Hepatocyte (in vitro differentiated cells): ENCODE results near the gene LY6G5C. TPM values are rescaled to one million over a fixed set of nuclear protein-coding genes. Genes with fewer than 3 reads are reported as not detected.

Source experiments
- DNase-seq: peaks from one replicate; pipeline ENCODE4 v3.0.0-alpha.2; 2016; ENCODE audit warnings: low spot score
- H2AFZ ChIP-seq: fragments of 200-600 bp; sonication (generic); 2 replicates; pipeline ENCODE4 v1.6.0; 2016; ENCODE audit warnings: antibody characterized with exemption, mild to moderate bottlenecking
- H3K27ac ChIP-seq: fragments of 200-600 bp; sonication (generic); 2 replicates; pipeline ENCODE4 v1.5.1; 2016; ENCODE audit warnings: mild to moderate bottlenecking
- H3K27me3 ChIP-seq: fragments of 200-600 bp; sonication (generic); 2 replicates; pipeline ENCODE4 v1.6.1; 2016
- H3K36me3 ChIP-seq: fragments of 200-600 bp; sonication (generic); replicated peaks from 2 replicates; pipeline ENCODE4 v1.5.1; 2016; ENCODE audit warnings: low read depth; ENCODE audit not compliant: insufficient read depth
- H3K4me1 ChIP-seq: fragments of 200-600 bp; sonication (generic); 2 replicates; pipeline ENCODE4 v1.5.1; 2016; ENCODE audit warnings: mild to moderate bottlenecking, moderate library complexity; ENCODE audit not compliant: insufficient read depth
- H3K4me2 ChIP-seq: fragments of 200-600 bp; sonication (generic); 2 replicates; pipeline ENCODE4 v1.6.0; 2016
- H3K4me3 ChIP-seq: fragments of 200-600 bp; sonication (generic); 2 replicates; pipeline ENCODE4 v1.5.1; 2016; ENCODE audit warnings: mild to moderate bottlenecking
- H3K79me2 ChIP-seq: fragments of 200-600 bp; sonication (generic); 2 replicates; pipeline ENCODE4 v1.6.0; 2017; ENCODE audit warnings: mild to moderate bottlenecking
- H3K9me2 ChIP-seq: fragments of 200-600 bp; sonication (generic); replicated peaks from 2 replicates; pipeline ENCODE4 v1.6.0; 2017; ENCODE audit warnings: mild to moderate bottlenecking; ENCODE audit not compliant: insufficient read depth
- H3K9me3 ChIP-seq: fragments of 200-600 bp; sonication (generic); 2 replicates; pipeline ENCODE4 v1.5.1; 2016; ENCODE audit warnings: low read depth, mild to moderate bottlenecking
- H4K20me1 ChIP-seq: fragments of 200-600 bp; sonication (generic); 2 replicates; pipeline ENCODE4 v1.6.0; 2016; ENCODE audit warnings: mild to moderate bottlenecking; ENCODE audit not compliant: insufficient read depth, poor library complexity, severe bottlenecking
- EZH2 ChIP-seq: fragments of 200-600 bp; sonication (generic); IDR thresholded peaks from 2 replicates; pipeline ENCODE4 v1.6.1; 2016; ENCODE audit warnings: antibody characterized with exemption, mild to moderate bottlenecking, borderline replicate concordance
- EZH2phosphoT487 ChIP-seq: fragments of 200-600 bp; sonication (generic); IDR thresholded peaks from one replicate; pipeline ENCODE4 v1.6.1; 2018; ENCODE audit warnings: antibody characterized with exemption, mild to moderate bottlenecking, low read depth, moderate library complexity; ENCODE audit not compliant: unreplicated experiment, severe bottlenecking
- WGBS: methylation state at CpG from one replicate; pipeline ENCODE4 v1.1.6; 2016; ENCODE audit warnings: low lambda C conversion rate; ENCODE audit errors: missing lambda C conversion rate; 5-methylcytosine and 5-hydroxymethylcytosine counted together
- polyA plus RNA-seq: library from polyadenylated mRNA; unstranded; fragments of >200 nt; fragmentation: Nextera tagmentation; extraction: Ambion mirVana; gene quantifications from 2 replicates; pipeline ENCODE4 v1.2.1, GENCODE V29; 2016
- total RNA-seq: library from RNA; depleted of rRNA; stranded (reverse); fragments of >200 nt; gene quantifications from 2 replicates; pipeline ENCODE4 v1.2.3, GENCODE V29; 2014
- TF ChIP-seq, protein P1 (sequence below): fragments of 200-600 bp; sonication (generic); IDR thresholded peaks from 2 replicates; pipeline ENCODE4 v1.5.1; 2016; ENCODE audit warnings: antibody characterized with exemption, mild to moderate bottlenecking; ENCODE audit not compliant: poor library complexity

The LY6G5C gene
- total and polyA plus RNA-seq, 2 experiments from 2014 or later: 0.63 TPM; not detected in 1

DNA sequence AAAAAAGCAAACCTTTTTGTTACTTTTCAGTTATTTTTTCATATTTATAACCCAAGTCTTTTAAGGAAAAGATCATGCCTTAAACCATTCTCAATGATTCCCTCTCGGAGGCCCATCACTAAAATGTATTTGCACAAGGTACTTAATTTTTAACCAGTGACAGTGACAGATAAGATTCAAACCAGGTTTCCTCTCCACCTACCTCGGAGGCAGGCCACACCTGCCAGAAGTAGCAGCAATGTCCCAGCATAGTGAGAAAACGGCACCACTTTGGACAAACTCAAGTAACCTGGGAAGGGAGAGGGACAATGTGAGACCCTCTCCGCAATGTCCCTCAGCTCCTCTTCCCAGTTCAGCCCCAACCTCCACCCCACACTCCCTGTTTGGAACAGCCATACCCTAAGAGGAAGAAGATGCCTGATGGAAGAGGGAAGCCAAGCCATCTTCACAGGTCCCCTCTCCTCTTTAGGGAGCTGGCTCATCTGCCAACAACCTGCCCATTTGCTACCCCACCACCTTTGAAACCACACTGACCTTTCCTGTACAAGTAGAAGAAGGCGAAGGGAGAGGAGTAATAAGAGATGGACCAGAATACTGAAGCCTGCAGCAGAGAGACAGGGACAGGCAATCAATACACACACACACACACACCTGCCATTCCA is 20.0 kb upstream of the LY6G5C start:
- WGBS: 65% methylated on average over 5 of the region's 5 CpGs
- Histone ChIP-seq H3K9me2 (no peaks in the 10 kb centered on the region), H3K79me2 (peaks cover 56% of the 10 kb centered on the region), H3K36me3 (no peaks in the 10 kb centered on the region), H3K4me1 (peaks cover 26% of the 10 kb centered on the region), H2AFZ (no peak overlapping the region), H3K27ac (peak overlapping the region; percentile 96), H3K4me2 (peak overlapping the region; percentile 97), H3K9me3 (no peaks in the 10 kb centered on the region), H3K4me3 (peak overlapping the region; percentile 7), H4K20me1 (peaks cover 5% of the 10 kb centered on the region), H3K27me3 (no peaks in the 10 kb centered on the region)
- TF ChIP-seq EZH2phosphoT487 (no peak), EZH2 (no peak)
- TF ChIP-seq, protein P1, sequence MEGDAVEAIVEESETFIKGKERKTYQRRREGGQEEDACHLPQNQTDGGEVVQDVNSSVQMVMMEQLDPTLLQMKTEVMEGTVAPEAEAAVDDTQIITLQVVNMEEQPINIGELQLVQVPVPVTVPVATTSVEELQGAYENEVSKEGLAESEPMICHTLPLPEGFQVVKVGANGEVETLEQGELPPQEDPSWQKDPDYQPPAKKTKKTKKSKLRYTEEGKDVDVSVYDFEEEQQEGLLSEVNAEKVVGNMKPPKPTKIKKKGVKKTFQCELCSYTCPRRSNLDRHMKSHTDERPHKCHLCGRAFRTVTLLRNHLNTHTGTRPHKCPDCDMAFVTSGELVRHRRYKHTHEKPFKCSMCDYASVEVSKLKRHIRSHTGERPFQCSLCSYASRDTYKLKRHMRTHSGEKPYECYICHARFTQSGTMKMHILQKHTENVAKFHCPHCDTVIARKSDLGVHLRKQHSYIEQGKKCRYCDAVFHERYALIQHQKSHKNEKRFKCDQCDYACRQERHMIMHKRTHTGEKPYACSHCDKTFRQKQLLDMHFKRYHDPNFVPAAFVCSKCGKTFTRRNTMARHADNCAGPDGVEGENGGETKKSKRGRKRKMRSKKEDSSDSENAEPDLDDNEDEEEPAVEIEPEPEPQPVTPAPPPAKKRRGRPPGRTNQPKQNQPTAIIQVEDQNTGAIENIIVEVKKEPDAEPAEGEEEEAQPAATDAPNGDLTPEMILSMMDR: no peak
- no peak for DNase-seq

DNA sequence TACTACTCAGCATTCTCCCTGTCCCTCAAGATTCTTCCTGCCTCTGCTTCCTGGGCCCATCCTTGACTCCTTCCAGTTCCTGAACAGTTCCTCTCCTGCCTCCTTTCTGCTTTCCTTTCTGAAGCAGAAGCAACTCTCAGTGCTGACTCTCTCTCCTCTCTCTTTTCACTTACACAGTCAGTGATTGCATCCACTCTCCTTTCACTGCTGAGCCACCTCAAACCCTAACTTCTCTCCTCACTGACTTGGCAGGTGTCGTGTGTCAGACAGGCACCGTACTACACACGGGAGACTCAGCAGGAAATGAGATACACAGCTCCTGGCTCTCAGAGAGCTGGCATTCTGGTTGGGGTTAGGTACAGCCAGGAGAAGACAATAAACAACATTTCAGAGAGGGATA is 16.7 kb upstream of the LY6G5C start:
- H3K9me3 ChIP-seq: no peaks in the 10 kb centered on the region
- no peak overlapping the region for H3K4me2 ChIP-seq
- H4K20me1 ChIP-seq: peaks cover 5% of the 10 kb centered on the region
- H3K9me2 ChIP-seq: no peaks in the 10 kb centered on the region
- H3K27ac ChIP-seq: no peak overlapping the region
- DNase-seq: no peak
- no peaks in the 10 kb centered on the region for H3K27me3 ChIP-seq
- H3K4me1 ChIP-seq: peaks cover 21% of the 10 kb centered on the region
- TF ChIP-seq, protein P1: no peak
- no peak for TF ChIP-seq EZH2
- TF ChIP-seq EZH2phosphoT487: no peak
- no peaks in the 10 kb centered on the region for H3K36me3 ChIP-seq
- 65% methylated on average over 3 of the region's 3 CpGs for WGBS
- no peak overlapping the region for H2AFZ ChIP-seq
- peaks cover 54% of the 10 kb centered on the region for H3K79me2 ChIP-seq
- no peak overlapping the region for H3K4me3 ChIP-seq

DNA sequence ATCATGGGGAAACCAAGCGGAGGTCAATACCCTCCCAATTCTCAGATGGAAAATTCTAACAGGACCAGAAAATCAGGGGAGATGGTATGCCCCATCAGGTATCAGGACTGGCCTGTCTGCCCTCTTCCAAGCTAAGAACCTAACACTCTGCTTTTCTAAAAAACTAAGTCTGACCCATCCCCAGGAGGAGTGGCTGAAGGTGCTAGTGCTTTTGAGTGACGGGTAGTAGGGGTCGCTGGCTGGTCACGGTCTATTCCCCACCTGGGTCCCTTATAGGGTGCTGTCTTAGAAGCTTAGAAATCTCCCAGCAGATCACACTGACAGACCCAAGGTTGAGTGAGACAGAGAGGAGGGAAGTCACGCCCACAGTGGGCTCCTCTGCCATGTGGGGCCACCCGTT is 12.7 kb upstream of the LY6G5C start:
- 95% methylated on average over 6 of the region's 6 CpGs for WGBS
- Histone ChIP-seq H3K9me3 (no peaks in the 10 kb centered on the region), H3K9me2 (no peaks in the 10 kb centered on the region), H3K4me1 (peaks cover 6% of the 10 kb centered on the region), H3K27ac (no peak overlapping the region), H3K79me2 (peaks cover 16% of the 10 kb centered on the region), H4K20me1 (peaks cover 5% of the 10 kb centered on the region), H2AFZ (no peak overlapping the region), H3K4me2 (no peak overlapping the region), H3K27me3 (no peaks in the 10 kb centered on the region), H3K4me3 (no peak overlapping the region), H3K36me3 (no peaks in the 10 kb centered on the region)
- DNase-seq: no peak
- TF ChIP-seq, protein P1: no peak
- TF ChIP-seq EZH2 (no peak), EZH2phosphoT487 (no peak)
